ENCODE results near the gene TMIE.

TMIE gene

DNA sequence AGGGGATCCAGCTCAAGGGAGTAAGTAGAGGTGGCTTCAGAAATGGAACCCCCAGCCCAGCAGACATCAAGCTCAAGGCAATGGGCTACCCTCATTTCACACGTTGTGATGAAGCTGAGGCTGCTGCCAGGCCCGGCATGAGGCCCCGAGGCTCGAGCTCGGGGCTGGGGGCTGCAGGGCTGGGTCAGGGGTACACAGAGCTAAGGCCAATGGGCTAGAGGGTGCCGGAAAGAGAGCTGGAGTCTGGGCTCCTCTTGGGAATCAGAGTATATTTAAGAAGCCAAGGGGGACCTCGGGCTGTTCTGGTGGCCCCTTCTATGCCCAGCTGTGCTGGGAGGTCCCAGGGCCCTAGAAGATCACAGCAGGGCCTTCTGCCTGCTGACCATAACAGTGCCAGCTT, 9.0 kb downstream of the TMIE start:
- H3K4me1 ChIP-seq (ENCODE audit: control insufficient read depth, low read length), result no peaks in the 10 kb centered on the region
- no peak overlapping the region for H3K27ac ChIP-seq (ENCODE audit: low read depth, low read length)
- H3K36me3 ChIP-seq (ENCODE audit: control insufficient read depth, low read length), result no peaks in the 10 kb centered on the region
- no peaks in the 10 kb centered on the region for H3F3A ChIP-seq (ENCODE audit: control insufficient read depth, insufficient read depth)
- no peaks in the 10 kb centered on the region for H4K20me1 ChIP-seq (ENCODE audit: control insufficient read depth, insufficient read depth, low read depth, low read length)
- H3K4me3 ChIP-seq (ENCODE audit: low read length), result no peak overlapping the region
- no peaks in the 10 kb centered on the region for H3K79me2 ChIP-seq (ENCODE audit: control insufficient read depth, low read length)
- no peaks in the 10 kb centered on the region for H3K27me3 ChIP-seq (ENCODE audit: control insufficient read depth, low read length)
- TF ChIP-seq EZH2phosphoT487 (IDR thresholded peaks at IDR 0.05; ENCODE audit: borderline replicate concordance, low read length), result no peak
- TF ChIP-seq, protein P1, sequence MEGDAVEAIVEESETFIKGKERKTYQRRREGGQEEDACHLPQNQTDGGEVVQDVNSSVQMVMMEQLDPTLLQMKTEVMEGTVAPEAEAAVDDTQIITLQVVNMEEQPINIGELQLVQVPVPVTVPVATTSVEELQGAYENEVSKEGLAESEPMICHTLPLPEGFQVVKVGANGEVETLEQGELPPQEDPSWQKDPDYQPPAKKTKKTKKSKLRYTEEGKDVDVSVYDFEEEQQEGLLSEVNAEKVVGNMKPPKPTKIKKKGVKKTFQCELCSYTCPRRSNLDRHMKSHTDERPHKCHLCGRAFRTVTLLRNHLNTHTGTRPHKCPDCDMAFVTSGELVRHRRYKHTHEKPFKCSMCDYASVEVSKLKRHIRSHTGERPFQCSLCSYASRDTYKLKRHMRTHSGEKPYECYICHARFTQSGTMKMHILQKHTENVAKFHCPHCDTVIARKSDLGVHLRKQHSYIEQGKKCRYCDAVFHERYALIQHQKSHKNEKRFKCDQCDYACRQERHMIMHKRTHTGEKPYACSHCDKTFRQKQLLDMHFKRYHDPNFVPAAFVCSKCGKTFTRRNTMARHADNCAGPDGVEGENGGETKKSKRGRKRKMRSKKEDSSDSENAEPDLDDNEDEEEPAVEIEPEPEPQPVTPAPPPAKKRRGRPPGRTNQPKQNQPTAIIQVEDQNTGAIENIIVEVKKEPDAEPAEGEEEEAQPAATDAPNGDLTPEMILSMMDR (IDR thresholded peaks at IDR 0.05; ENCODE audit: low read depth, low read length, poor library complexity, severe bottlenecking), result no peak
- no peaks in the 10 kb centered on the region for H3K9me3 ChIP-seq (ENCODE audit: control insufficient read depth, insufficient read depth, low read length)
- no peaks in the 10 kb centered on the region for H3K9me2 ChIP-seq (replicated peaks; ENCODE audit: control insufficient read depth, low read length)
- H3K4me2 ChIP-seq (ENCODE audit: low read length), result no peak overlapping the region

DNA sequence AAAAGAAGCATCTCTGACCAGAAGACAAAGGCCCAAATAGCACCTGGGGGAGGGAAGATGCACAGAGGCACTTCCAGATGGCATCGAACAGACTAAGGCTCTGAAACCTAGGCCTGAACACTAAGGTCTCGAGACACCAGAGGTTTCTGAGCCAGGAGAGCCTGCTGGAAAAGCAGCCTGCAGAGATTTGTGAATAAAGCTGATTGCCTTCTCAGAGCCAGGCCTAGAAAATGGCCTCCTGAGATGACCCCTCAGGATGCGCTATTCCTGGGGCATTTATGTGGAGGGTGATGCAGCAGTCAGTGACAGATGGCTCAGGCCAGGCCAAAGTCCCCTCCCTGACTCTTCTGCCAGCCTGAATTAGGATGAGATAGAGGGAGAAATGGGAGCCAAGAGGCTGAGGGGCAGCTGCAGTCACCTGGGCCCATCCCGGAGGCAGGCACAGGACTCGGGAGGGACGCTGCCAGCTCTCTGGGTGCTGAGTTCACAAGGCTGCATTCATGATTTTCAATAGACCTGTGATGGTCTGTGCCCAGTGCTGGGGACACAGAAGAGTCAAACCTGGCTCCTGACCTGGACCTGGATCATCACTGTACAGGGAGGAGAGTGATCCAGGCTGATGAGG, 9.6 kb downstream of the TMIE start:
- Histone ChIP-seq H3K79me2 (ENCODE audit: control insufficient read depth, low read length) (no peaks in the 10 kb centered on the region), H3K4me1 (ENCODE audit: control insufficient read depth, low read length) (no peaks in the 10 kb centered on the region), H3K4me2 (ENCODE audit: low read length) (no peak overlapping the region), H4K20me1 (ENCODE audit: control insufficient read depth, insufficient read depth, low read depth, low read length) (no peaks in the 10 kb centered on the region), H3K4me3 (ENCODE audit: low read length) (no peak overlapping the region), H3K27ac (ENCODE audit: low read depth, low read length) (no peak overlapping the region), H3K36me3 (ENCODE audit: control insufficient read depth, low read length) (no peaks in the 10 kb centered on the region), H3K27me3 (ENCODE audit: control insufficient read depth, low read length) (no peaks in the 10 kb centered on the region), H3K9me3 (ENCODE audit: control insufficient read depth, insufficient read depth, low read length) (no peaks in the 10 kb centered on the region), H3F3A (ENCODE audit: control insufficient read depth, insufficient read depth) (no peaks in the 10 kb centered on the region), H3K9me2 (replicated peaks; ENCODE audit: control insufficient read depth, low read length) (no peaks in the 10 kb centered on the region)
- TF ChIP-seq, protein P1 (IDR thresholded peaks at IDR 0.05; ENCODE audit: low read depth, low read length, poor library complexity, severe bottlenecking), result no peak
- no peak for TF ChIP-seq EZH2phosphoT487 (IDR thresholded peaks at IDR 0.05; ENCODE audit: borderline replicate concordance, low read length)

DNA sequence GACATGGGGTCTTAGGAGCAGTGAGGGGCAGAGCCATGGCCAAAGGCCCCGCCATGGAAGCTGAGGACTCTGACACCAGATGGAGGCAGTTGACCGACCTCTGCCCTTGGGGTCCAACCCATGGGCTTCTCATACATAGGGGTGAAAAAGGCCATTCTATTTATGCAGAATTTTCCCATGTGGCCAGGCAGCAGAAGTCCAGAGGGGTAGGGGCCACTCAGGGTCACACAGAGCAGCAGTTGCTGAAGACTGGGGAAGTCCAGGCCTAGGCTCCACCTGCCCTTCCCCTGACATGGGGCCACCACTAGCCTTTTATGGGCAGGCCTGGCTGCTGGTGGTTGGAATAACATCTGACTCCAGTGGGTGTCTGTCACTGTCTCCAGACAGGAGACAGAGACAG, 10.1 kb downstream of the TMIE start:
- no peaks in the 10 kb centered on the region for H3K36me3 ChIP-seq (ENCODE audit: control insufficient read depth, low read length)
- H3K27ac ChIP-seq (ENCODE audit: low read depth, low read length), result no peak overlapping the region
- TF ChIP-seq EZH2phosphoT487 (IDR thresholded peaks at IDR 0.05; ENCODE audit: borderline replicate concordance, low read length), result no peak
- TF ChIP-seq, protein P1 (IDR thresholded peaks at IDR 0.05; ENCODE audit: low read depth, low read length, poor library complexity, severe bottlenecking), result no peak
- no peaks in the 10 kb centered on the region for H3K27me3 ChIP-seq (ENCODE audit: control insufficient read depth, low read length)
- no peaks in the 10 kb centered on the region for H3K4me1 ChIP-seq (ENCODE audit: control insufficient read depth, low read length)
- no peak overlapping the region for H3K4me2 ChIP-seq (ENCODE audit: low read length)
- H3K9me3 ChIP-seq (ENCODE audit: control insufficient read depth, insufficient read depth, low read length), result no peaks in the 10 kb centered on the region
- no peaks in the 10 kb centered on the region for H4K20me1 ChIP-seq (ENCODE audit: control insufficient read depth, insufficient read depth, low read depth, low read length)
- no peaks in the 10 kb centered on the region for H3K9me2 ChIP-seq (replicated peaks; ENCODE audit: control insufficient read depth, low read length)
- H3K79me2 ChIP-seq (ENCODE audit: control insufficient read depth, low read length), result no peaks in the 10 kb centered on the region
- no peaks in the 10 kb centered on the region for H3F3A ChIP-seq (ENCODE audit: control insufficient read depth, insufficient read depth)
- no peak overlapping the region for H3K4me3 ChIP-seq (ENCODE audit: low read length)
